ENCODE results near the gene SLC25A28.
A peak's percentile ranks its signal among the peaks of the same experiment; 100 is the strongest.

Gene SLC25A28

GRCh38 chr10:99620711-99621453, 643 bp upstream of the SLC25A28 start:
- Histone ChIP-seq H3K4me3 (ENCODE audit: low read length, poor library complexity, severe bottlenecking) (peak overlapping the region; percentile 88), H3K36me3 (ENCODE audit: insufficient read depth, low read length) (no peaks in the 10 kb centered on the region), H3K4me1 (ENCODE audit: insufficient read depth, low read length, poor library complexity, severe bottlenecking) (peaks cover 44% of the 10 kb centered on the region), H3K9ac (ENCODE audit: low read depth, low read length, poor library complexity, severe bottlenecking) (peak overlapping the region; percentile 95), H3K79me2 (ENCODE audit: insufficient read depth, low read length) (peaks cover 40% of the 10 kb centered on the region), H4K20me1 (ENCODE audit: insufficient read depth, low read length, poor library complexity, severe bottlenecking) (peaks cover 10% of the 10 kb centered on the region), H3K9me3 (ENCODE audit: insufficient read depth, low read depth, low read length) (no peaks in the 10 kb centered on the region), H3K27me3 (ENCODE audit: insufficient read depth, low read length, poor library complexity, severe bottlenecking) (no peaks in the 10 kb centered on the region), H2AFZ (ENCODE audit: low read length) (peak overlapping the region; percentile 88), H3K9me2 (replicated peaks; ENCODE audit: low read depth, low read length) (no peaks in the 10 kb centered on the region), H3K4me2 (ENCODE audit: low read depth, low read length, poor library complexity, severe bottlenecking) (peak overlapping the region; percentile 91), H3F3A (ENCODE audit: low read depth) (no peaks in the 10 kb centered on the region)
- TF ChIP-seq EZH2phosphoT487 (IDR thresholded peaks at IDR 0.05; ENCODE audit: borderline replicate concordance): no peak
- no peak for TF ChIP-seq CTCF (conservative IDR thresholded peaks at IDR 0.05; ENCODE audit: low read length)

GRCh38 chr10:99619090-99619800, 994 bp downstream of the SLC25A28 start:
- Histone ChIP-seq H3K9me3 (ENCODE audit: insufficient read depth, low read depth, low read length) (no peaks in the 10 kb centered on the region), H3K36me3 (ENCODE audit: insufficient read depth, low read length) (no peaks in the 10 kb centered on the region), H3K9ac (ENCODE audit: low read depth, low read length, poor library complexity, severe bottlenecking) (peak overlapping the region; percentile 88), H3K9me2 (replicated peaks; ENCODE audit: low read depth, low read length) (no peaks in the 10 kb centered on the region), H3K4me3 (ENCODE audit: low read length, poor library complexity, severe bottlenecking) (peak overlapping the region; percentile 94), H3K79me2 (ENCODE audit: insufficient read depth, low read length) (peaks cover 40% of the 10 kb centered on the region), H3F3A (ENCODE audit: low read depth) (no peaks in the 10 kb centered on the region), H4K20me1 (ENCODE audit: insufficient read depth, low read length, poor library complexity, severe bottlenecking) (peaks cover 10% of the 10 kb centered on the region), H3K4me1 (ENCODE audit: insufficient read depth, low read length, poor library complexity, severe bottlenecking) (peaks cover 49% of the 10 kb centered on the region), H2AFZ (ENCODE audit: low read length) (0 out of 2 replicates have a peak overlapping the region, but pooled peaks have one; percentile 7), H3K27me3 (ENCODE audit: insufficient read depth, low read length, poor library complexity, severe bottlenecking) (no peaks in the 10 kb centered on the region), H3K4me2 (ENCODE audit: low read depth, low read length, poor library complexity, severe bottlenecking) (peak overlapping the region; percentile 94)
- TF ChIP-seq EZH2phosphoT487 (IDR thresholded peaks at IDR 0.05; ENCODE audit: borderline replicate concordance) (no peak), CTCF (conservative IDR thresholded peaks at IDR 0.05; ENCODE audit: low read length) (no peak)

- Histone ChIP-seq H4K20me1 (ENCODE audit: insufficient read depth, low read length, poor library complexity, severe bottlenecking) (peaks cover 10% of the 10 kb centered on the region), H3K4me1 (ENCODE audit: insufficient read depth, low read length, poor library complexity, severe bottlenecking) (peaks cover 49% of the 10 kb centered on the region), H3K9me3 (ENCODE audit: insufficient read depth, low read depth, low read length) (no peaks in the 10 kb centered on the region), H3K9ac (ENCODE audit: low read depth, low read length, poor library complexity, severe bottlenecking) (peak overlapping the region; percentile 88), H3K9me2 (replicated peaks; ENCODE audit: low read depth, low read length) (no peaks in the 10 kb centered on the region), H3K4me3 (ENCODE audit: low read length, poor library complexity, severe bottlenecking) (peak overlapping the region; percentile 94), H3K79me2 (ENCODE audit: insufficient read depth, low read length) (peaks cover 40% of the 10 kb centered on the region), H3K4me2 (ENCODE audit: low read depth, low read length, poor library complexity, severe bottlenecking) (peak overlapping the region; percentile 94), H3K27me3 (ENCODE audit: insufficient read depth, low read length, poor library complexity, severe bottlenecking) (no peaks in the 10 kb centered on the region), H2AFZ (ENCODE audit: low read length) (no peak overlapping the region), H3F3A (ENCODE audit: low read depth) (no peaks in the 10 kb centered on the region), H3K36me3 (ENCODE audit: insufficient read depth, low read length) (no peaks in the 10 kb centered on the region)
- TF ChIP-seq CTCF (conservative IDR thresholded peaks at IDR 0.05; ENCODE audit: low read length) (no peak), EZH2phosphoT487 (IDR thresholded peaks at IDR 0.05; ENCODE audit: borderline replicate concordance) (no peak)
Measured at GRCh38 chr10:99617696-99618095, 2.5 kb downstream of the SLC25A28 start.
